Omental fat pad (tissue), 4 donors: Measurements from ENCODE around the gene NFIB. TPM values are rescaled to one million over a fixed set of nuclear protein-coding genes. Genes with fewer than 3 reads are reported as not detected.

ENCODE experiments used
- ATAC-seq: fragments of 150-250 bp; one replicate; pipeline ENCODE4 v1.9.1; 2016; ENCODE audit warnings: mild to moderate bottlenecking, moderate library complexity; ENCODE audit not compliant: low FRiP score
- DNase-seq: peaks from one replicate; pipeline ENCODE4 v3.0.0-alpha.2; 2019; ENCODE audit warnings: low spot score
- CTCF ChIP-seq, 3 donors: fragments of 450-650 bp; IDR thresholded peaks; one replicate each; pipeline ENCODE4 v1.5.1; 2016 to 2017; ENCODE audit warnings: antibody characterized with exemption in 3 of 3, mild to moderate bottlenecking in 3 of 3, moderate library complexity in 2 of 3
- total RNA-seq, 4 donors: library from RNA; depleted of rRNA; stranded (reverse); fragments of >200 nt; gene quantifications; one replicate each; pipeline ENCODE4 v1.1.0, GENCODE V29; 2016

Gene NFIB
- total RNA-seq, 4 donors from 2014 or later = 55.1 to 265 (median 106) TPM

- DNase-seq (no peak), ATAC-seq (no peak)
- no peak for TF ChIP-seq CTCF (IDR thresholded peaks at IDR 0.05)
These were observed 98.3 kb downstream of the NFIB start for GRCh38 chr9:14215614-14216013.

GRCh38 chr9:14214693-14215092 is 99.2 kb downstream of the NFIB start:
- no peak for DNase-seq
- ATAC-seq = no peak
- TF ChIP-seq CTCF (IDR thresholded peaks at IDR 0.05) = no peak

- no peak for ATAC-seq
- DNase-seq = no peak
- no peak for TF ChIP-seq CTCF (IDR thresholded peaks at IDR 0.05)
These were observed 99.8 kb downstream of the NFIB start for GRCh38 chr9:14214065-14214684.

GRCh38 chr9:14213504-14213903 is 100.4 kb downstream of the NFIB start:
- no peak for ATAC-seq

GRCh38 chr9:14212697-14213420 is 101.1 kb downstream of the NFIB start:
- no peak for TF ChIP-seq CTCF (IDR thresholded peaks at IDR 0.05)
- ATAC-seq (no peak), DNase-seq (no peak)

More at GRCh38 chr9:14213504-14213903, 100.4 kb downstream of the NFIB start:
- no peak for DNase-seq
- TF ChIP-seq CTCF (IDR thresholded peaks at IDR 0.05) = no peak

GRCh38 chr9:14212077-14212476 is 101.9 kb downstream of the NFIB start:
- DNase-seq (no peak), ATAC-seq (peak; percentile 47)
- TF ChIP-seq CTCF (IDR thresholded peaks at IDR 0.05) = no peak

GRCh38 chr9:14211564-14211963 is 102.4 kb downstream of the NFIB start:
- no peak for TF ChIP-seq CTCF (IDR thresholded peaks at IDR 0.05)
- ATAC-seq (no peak), DNase-seq (no peak)
